ENCODE results near the gene TTLL10.

- TF ChIP-seq GATA2 (IDR thresholded peaks at IDR 0.05; ENCODE audit: low read depth, low read length) (no peak), GATA3 (IDR thresholded peaks at IDR 0.05; ENCODE audit: low read depth, low read length) (no peak)
These were observed 73.1 kb downstream of the TTLL10 start, which contains the start of gene C1QTNF12 for GRCh38 chr1:1246577-1247340.

Data from SH-SY5Y (cell line).